ENCODE results near the gene TBCD.
A peak's percentile ranks its signal among the peaks of the same experiment; 100 is the strongest.

Gene TBCD

GRCh38 chr17:82871776-82872561 lies 120.1 kb downstream of the TBCD start:
- DNase-seq (ENCODE audit: low read depth): no peak

- no peak for DNase-seq (ENCODE audit: low read depth)
Measured at GRCh38 chr17:82872591-82873520, 121.0 kb downstream of the TBCD start.

- no peak for DNase-seq (ENCODE audit: low read depth)
Measured at GRCh38 chr17:82873521-82873920, 121.7 kb downstream of the TBCD start.

- no peak for DNase-seq (ENCODE audit: low read depth)
Measured at GRCh38 chr17:82874011-82874835, 122.4 kb downstream of the TBCD start.

GRCh38 chr17:82875407-82875856 lies 123.6 kb downstream of the TBCD start:
- no peak for DNase-seq (ENCODE audit: low read depth)

GRCh38 chr17:82876149-82876548 lies 124.3 kb downstream of the TBCD start:
- DNase-seq (ENCODE audit: low read depth): no peak

GRCh38 chr17:82876602-82877379 lies 124.9 kb downstream of the TBCD start:
- no peak for DNase-seq (ENCODE audit: low read depth)

- DNase-seq (ENCODE audit: low read depth): no peak
Measured at GRCh38 chr17:82878527-82878926, 126.7 kb downstream of the TBCD start.

GRCh38 chr17:82879241-82879640 lies 127.4 kb downstream of the TBCD start:
- DNase-seq (ENCODE audit: low read depth): no peak

- no peak for DNase-seq (ENCODE audit: low read depth)
Measured at GRCh38 chr17:82880620-82881323, 128.9 kb downstream of the TBCD start.

GRCh38 chr17:82881324-82881823 lies 129.5 kb downstream of the TBCD start:
- DNase-seq (ENCODE audit: low read depth): no peak

GRCh38 chr17:82881900-82882714 lies 130.2 kb downstream of the TBCD start:
- no peak for DNase-seq (ENCODE audit: low read depth)

- peak; percentile 74 for DNase-seq (ENCODE audit: low read depth)
Measured at GRCh38 chr17:82882715-82883418, 131.0 kb downstream of the TBCD start.

- no peak for DNase-seq (ENCODE audit: low read depth)
Measured at GRCh38 chr17:82883419-82884031, 131.7 kb downstream of the TBCD start.

GRCh38 chr17:82884341-82884969 lies 132.6 kb downstream of the TBCD start:
- no peak for DNase-seq (ENCODE audit: low read depth)

- no peak for DNase-seq (ENCODE audit: low read depth)
Measured at GRCh38 chr17:82884970-82885353, 133.1 kb downstream of the TBCD start.

GRCh38 chr17:82887255-82888164 lies 135.6 kb downstream of the TBCD start:
- no peak for DNase-seq (ENCODE audit: low read depth)
